PC-3 (cell line): ENCODE data around the gene COL5A2.

Experiments
- EZH2 ChIP-seq: fragments of 300-600 bp; sonication (generic); IDR thresholded peaks from one replicate; pipeline ENCODE4 v1.6.1; 2017; ENCODE audit warnings: antibody characterized with exemption, mild to moderate bottlenecking, low read length; ENCODE audit not compliant: unreplicated experiment
- EZH2phosphoT487 ChIP-seq: fragments of 300-600 bp; sonication (generic); IDR thresholded peaks from 2 replicates; pipeline ENCODE4 v1.6.1; 2018; ENCODE audit warnings: mild to moderate bottlenecking, antibody characterized with exemption, low read length, borderline replicate concordance
- TF ChIP-seq, protein P1 (sequence below): fragments of 300-600 bp; sonication (generic); conservative IDR thresholded peaks from 2 replicates; pipeline ENCODE4 v1.5.1; 2017; ENCODE audit warnings: antibody characterized with exemption, low read depth, mild to moderate bottlenecking, low read length

GRCh38 chr2:189204322-189204941 lies 24.9 kb upstream of the COL5A2 start:
- TF ChIP-seq, protein P1, sequence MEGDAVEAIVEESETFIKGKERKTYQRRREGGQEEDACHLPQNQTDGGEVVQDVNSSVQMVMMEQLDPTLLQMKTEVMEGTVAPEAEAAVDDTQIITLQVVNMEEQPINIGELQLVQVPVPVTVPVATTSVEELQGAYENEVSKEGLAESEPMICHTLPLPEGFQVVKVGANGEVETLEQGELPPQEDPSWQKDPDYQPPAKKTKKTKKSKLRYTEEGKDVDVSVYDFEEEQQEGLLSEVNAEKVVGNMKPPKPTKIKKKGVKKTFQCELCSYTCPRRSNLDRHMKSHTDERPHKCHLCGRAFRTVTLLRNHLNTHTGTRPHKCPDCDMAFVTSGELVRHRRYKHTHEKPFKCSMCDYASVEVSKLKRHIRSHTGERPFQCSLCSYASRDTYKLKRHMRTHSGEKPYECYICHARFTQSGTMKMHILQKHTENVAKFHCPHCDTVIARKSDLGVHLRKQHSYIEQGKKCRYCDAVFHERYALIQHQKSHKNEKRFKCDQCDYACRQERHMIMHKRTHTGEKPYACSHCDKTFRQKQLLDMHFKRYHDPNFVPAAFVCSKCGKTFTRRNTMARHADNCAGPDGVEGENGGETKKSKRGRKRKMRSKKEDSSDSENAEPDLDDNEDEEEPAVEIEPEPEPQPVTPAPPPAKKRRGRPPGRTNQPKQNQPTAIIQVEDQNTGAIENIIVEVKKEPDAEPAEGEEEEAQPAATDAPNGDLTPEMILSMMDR, result no peak
- TF ChIP-seq EZH2 (no peak), EZH2phosphoT487 (no peak)
